Adrenal gland (tissue), 12 donors: ENCODE measurements around the gene SLC18A2. TPM values are rescaled to one million over a fixed set of nuclear protein-coding genes. Genes with fewer than 3 reads are reported as not detected.
"Not testable (repeated sequence)": the region's sequence is repeated elsewhere in the genome, so short reads cannot be mapped to it uniquely, and the experiment has no call there.

Experiments
- DNase-seq, 7 donors: peaks; one replicate each; pipeline ENCODE4 v3.0.0-alpha.2; 2019 to 2020
- H3K27ac ChIP-seq, 5 donors: fragments of 200-600 bp; sonication (generic) in 4 of 5; 1 replicate in 3 of 5; 2 replicates in 2 of 5; pipeline versions ENCODE4 v1.5.1 to v1.8.0; 2016 to 2020; ENCODE audit warnings: mild to moderate bottlenecking in 1 of 5
- H3K27me3 ChIP-seq: fragments of 200-600 bp; 2 replicates; pipeline ENCODE4 v1.8.0; 2021
- H3K36me3 ChIP-seq, 2 donors: fragments of 200-600 bp; replicated peaks in 1 of 2; 1 replicate in 1 of 2; 2 replicates in 1 of 2; pipeline versions ENCODE4 v1.5.1 to v1.8.0; 2018 to 2022
- H3K4me1 ChIP-seq, 2 donors: fragments of 200-600 bp; replicated peaks in 1 of 2; 1 replicate in 1 of 2; 2 replicates in 1 of 2; pipeline versions ENCODE4 v1.5.1 to v1.8.0; 2018 to 2021
- H3K4me3 ChIP-seq, 4 donors: fragments of 200-600 bp; sonication (generic) in 3 of 4; one replicate each; pipeline ENCODE4 v1.5.1; 2016 to 2018
- H3K9me3 ChIP-seq, 3 donors: fragments of 200-600 bp; sonication (generic) in 1 of 3; replicated peaks in 1 of 3; 1 replicate in 2 of 3; 2 replicates in 1 of 3; pipeline versions ENCODE4 v1.5.1 to v1.8.0; 2016 to 2021
- CTCF ChIP-seq, 6 experiments: fragments of 450-650 bp in 4 of 6; fragments of 200-600 bp in 2 of 6; sonication (generic) in 1 of 6; IDR thresholded peaks; 1 replicate in 5 of 6; 2 replicates in 1 of 6; pipeline versions ENCODE4 v1.5.1 to v1.8.0; 2016 to 2021; ENCODE audit warnings: antibody characterized with exemption in 6 of 6, mild to moderate bottlenecking in 2 of 6, moderate library complexity in 1 of 6
- POLR2A ChIP-seq, 2 donors: fragments of 450-650 bp; IDR thresholded peaks; one replicate each; pipeline ENCODE4 v1.6.1; 2017; ENCODE audit warnings: antibody characterized with exemption in 2 of 2, mild to moderate bottlenecking in 2 of 2, moderate library complexity in 1 of 2
- WGBS, 4 donors: extraction: QIAGEN DNeasy Blood & Tissue Kit in 2 of 4; methylation state at CpG; one replicate each; pipeline versions ENCODE4 v1.1.5 to v1.1.7; 2013 to 2017; 5-methylcytosine and 5-hydroxymethylcytosine counted together
- intact Hi-C, 2 donors: fragments of 100-400 bp; cut with DNase I; formaldehyde crosslinking; loops; one replicate each; pipeline versions ENCODE4 v1.14.1 to v1.15.0; 2022 to 2023
- polyA plus RNA-seq, 3 donors: library from polyadenylated mRNA; stranded (reverse); fragments of 200-250 nt in 2 of 3; fragments of 350-450 nt in 1 of 3; fragmentation: Illumina TruSeq in 1 of 3; extraction: RNeasy Lipid Tissue Mini Kit (QIAGEN cat#74804) in 1 of 3; gene quantifications; one replicate each; pipeline ENCODE4 v1.2.3, GENCODE V29; 2013 to 2014
- total RNA-seq, 9 donors: library from RNA; depleted of rRNA in 4 of 9; stranded (reverse); fragments of >200 nt in 4 of 9; fragments of 120-200 nt in 1 of 9; fragmentation: NEBNext Ultra II Directional in 1 of 9; extraction: Animal tissue kit (Norgen Biotek cat#: 25700) in 1 of 9; gene quantifications; one replicate each; pipeline versions ENCODE4 v1.1.0 to v1.2.4, GENCODE V29; 2013 to 2023
- donor health status: healthy with polysubstance abuse.
- donor health status: Bipolar disorder and iron deficiency.
- donor health status: DM: yes; HTN: yes; CAD: no.
- donor health status: DM: no; HTN: no; CAD: no.
- donor health status: DM: no; HTN: no; CAD: no.
- donor health status: DM: yes; HTN: yes; CAD: no.

SLC18A2 gene
- total and polyA plus RNA-seq, 12 donors: 0.04 to 16.6 (median 4.2) TPM; not detected in 2

- no peaks in the 10 kb centered on the region for H3K27me3 ChIP-seq
- intact Hi-C loops: no loop called here
- no peak for TF ChIP-seq CTCF (IDR thresholded peaks at IDR 0.05)
- TF ChIP-seq POLR2A (IDR thresholded peaks at IDR 0.05): no peak
- H3K4me3 ChIP-seq: no peak overlapping the region
- DNase-seq: no peak
- H3K27ac ChIP-seq: no peak overlapping the region
- no peaks in the 10 kb centered on the region for H3K36me3 ChIP-seq
- no peaks in the 10 kb centered on the region for H3K9me3 ChIP-seq
- WGBS, 4 donors: 91 to 95% (median 93%) methylated on average over 12 of the region's 12 CpGs
- H3K4me1 ChIP-seq: no peaks in the 10 kb centered on the region
Observed at GRCh38 chr10:117284716-117285494, 44.0 kb downstream of the SLC18A2 start.

GRCh38 chr10:117290872-117291271 is 50.0 kb downstream of the SLC18A2 start:
- WGBS, 4 donors: 92 to 98% (median 97%) methylated on average over 10 of the region's 10 CpGs
- intact Hi-C loops: not testable (repeated sequence)

GRCh38 chr10:117294039-117294645 is 53.2 kb downstream of the SLC18A2 start:
- DNase-seq: no peak
- Histone ChIP-seq H3K4me3 (no peak overlapping the region), H3K36me3 (no peaks in the 10 kb centered on the region), H3K27ac (no peak overlapping the region), H3K9me3 (no peaks in the 10 kb centered on the region), H3K27me3 (no peaks in the 10 kb centered on the region), H3K4me1 (no peaks in the 10 kb centered on the region)
- WGBS, 4 donors: 91 to 100% (median 99%) methylated on average over 1 of the region's 1 CpG
- TF ChIP-seq POLR2A (IDR thresholded peaks at IDR 0.05) (no peak), CTCF (IDR thresholded peaks at IDR 0.05) (no peak)
- intact Hi-C loops: no loop called here

More at GRCh38 chr10:117290872-117291271, 50.0 kb downstream of the SLC18A2 start:
- not testable (repeated sequence) for H3K4me3 ChIP-seq, H3K27ac ChIP-seq, H3K27me3 ChIP-seq, H3K9me3 ChIP-seq, H3K36me3 ChIP-seq, H3K4me1 ChIP-seq, DNase-seq

GRCh38 chr10:117294735-117295134 is 53.8 kb downstream of the SLC18A2 start:
- no peaks in the 10 kb centered on the region for H3K27me3 ChIP-seq
- no peak overlapping the region for H3K4me3 ChIP-seq
- H3K9me3 ChIP-seq: no peaks in the 10 kb centered on the region
- H3K27ac ChIP-seq: no peak overlapping the region
- 96 to 98% (median 98%) methylated on average over 2 of the region's 2 CpGs for WGBS, 4 donors
- no peaks in the 10 kb centered on the region for H3K4me1 ChIP-seq
- H3K36me3 ChIP-seq: no peaks in the 10 kb centered on the region
- intact Hi-C loops: no loop called here
- TF ChIP-seq POLR2A (IDR thresholded peaks at IDR 0.05): no peak
- no peak for TF ChIP-seq CTCF (IDR thresholded peaks at IDR 0.05)
- no peak for DNase-seq
